H54 (cell line): ENCODE measurements around the gene ITFG2.

ENCODE experiments used
- DNase-seq: peaks from one replicate; pipeline ENCODE4 v3.0.0; 2011; ENCODE audit warnings: low spot score, mixed read lengths; ENCODE audit not compliant: insufficient read length
- FAIRE-seq: peaks from 3 replicates; lab custom pipeline; 2011; peaks lifted over from hg19 to GRCh38; lab: Jason Lieb, UNC
- POLR2A ChIP-seq: IDR thresholded peaks from 2 replicates; pipeline ENCODE4 v1.6.1; 2011; ENCODE audit warnings: low read depth, mild to moderate bottlenecking, low read length

ITFG2 gene

DNA sequence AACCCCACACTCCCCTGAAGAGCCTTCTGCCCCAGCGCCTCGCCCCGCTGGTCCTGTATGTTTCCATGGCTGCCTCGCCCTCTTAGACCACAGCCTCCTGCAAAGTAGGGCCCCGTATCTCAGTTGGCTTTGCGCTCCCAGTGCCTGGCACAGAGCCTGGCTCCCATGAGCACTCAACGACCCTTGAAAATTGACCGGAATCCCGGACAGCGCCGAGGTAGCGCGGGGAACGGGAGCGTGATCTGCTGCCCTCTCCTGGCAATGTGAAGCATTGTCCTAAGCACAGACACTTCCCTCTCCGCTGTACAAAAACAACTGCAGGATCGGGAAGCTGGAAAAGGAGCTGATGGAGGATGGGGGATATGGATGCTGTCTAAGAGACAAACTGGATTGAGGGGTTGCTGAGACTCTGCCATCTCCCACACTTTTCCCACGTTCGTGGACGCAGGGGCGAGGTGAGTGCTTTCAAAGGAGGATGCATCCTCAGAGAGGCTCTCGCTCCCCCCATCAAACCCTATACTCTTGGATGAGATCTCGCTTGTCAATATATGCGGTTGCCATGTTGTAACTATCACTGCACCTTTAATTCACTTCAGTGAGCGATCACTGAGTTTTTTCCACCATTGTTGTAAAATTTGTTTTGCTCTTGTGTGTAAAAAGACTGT is 28.4 kb upstream of the ITFG2 start:
- no peak for TF ChIP-seq POLR2A
- FAIRE-seq = no peak
- DNase-seq = peak; percentile 74

DNA sequence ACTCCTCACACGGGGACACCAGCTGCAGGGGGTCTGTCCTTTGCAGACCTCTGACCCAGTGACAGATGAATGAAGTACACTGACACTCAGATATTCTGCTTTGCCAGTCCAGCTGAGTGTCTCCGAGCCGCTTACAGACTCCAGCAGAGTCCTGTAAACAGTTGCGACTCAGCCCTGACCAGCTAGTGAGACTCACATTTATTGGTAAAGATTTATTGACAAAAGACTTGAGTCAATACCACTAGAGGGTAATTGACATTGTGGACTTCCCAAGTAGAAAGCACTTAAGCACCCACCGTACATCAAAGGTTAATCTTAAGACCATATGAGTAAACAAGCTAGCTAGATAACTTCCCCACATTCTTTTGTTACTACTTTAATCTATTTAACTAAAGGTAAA is 27.5 kb upstream of the ITFG2 start:
- no peak for DNase-seq
- TF ChIP-seq POLR2A = no peak
- FAIRE-seq = no peak

DNA sequence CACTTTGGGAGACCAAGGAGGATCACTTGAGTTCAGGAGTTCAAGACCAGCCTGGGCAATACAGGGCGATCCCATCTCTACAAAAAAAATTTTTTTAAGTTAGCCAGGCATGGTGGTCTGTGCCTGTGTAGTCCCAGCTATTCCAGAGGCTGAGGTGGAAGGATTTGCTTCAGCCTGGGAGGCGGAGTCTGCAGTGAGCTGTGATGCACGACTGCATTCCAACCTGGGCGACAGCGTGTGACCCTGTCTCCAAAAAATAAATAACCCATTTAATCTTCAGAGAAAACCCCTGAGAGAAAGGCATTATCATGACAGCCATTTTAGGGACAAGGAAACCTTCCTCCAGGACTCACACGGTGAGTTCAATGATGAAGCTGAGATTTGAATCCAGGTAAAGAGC is 21.4 kb upstream of the ITFG2 start:
- DNase-seq (no peak), FAIRE-seq (no peak)
- no peak for TF ChIP-seq POLR2A

DNA sequence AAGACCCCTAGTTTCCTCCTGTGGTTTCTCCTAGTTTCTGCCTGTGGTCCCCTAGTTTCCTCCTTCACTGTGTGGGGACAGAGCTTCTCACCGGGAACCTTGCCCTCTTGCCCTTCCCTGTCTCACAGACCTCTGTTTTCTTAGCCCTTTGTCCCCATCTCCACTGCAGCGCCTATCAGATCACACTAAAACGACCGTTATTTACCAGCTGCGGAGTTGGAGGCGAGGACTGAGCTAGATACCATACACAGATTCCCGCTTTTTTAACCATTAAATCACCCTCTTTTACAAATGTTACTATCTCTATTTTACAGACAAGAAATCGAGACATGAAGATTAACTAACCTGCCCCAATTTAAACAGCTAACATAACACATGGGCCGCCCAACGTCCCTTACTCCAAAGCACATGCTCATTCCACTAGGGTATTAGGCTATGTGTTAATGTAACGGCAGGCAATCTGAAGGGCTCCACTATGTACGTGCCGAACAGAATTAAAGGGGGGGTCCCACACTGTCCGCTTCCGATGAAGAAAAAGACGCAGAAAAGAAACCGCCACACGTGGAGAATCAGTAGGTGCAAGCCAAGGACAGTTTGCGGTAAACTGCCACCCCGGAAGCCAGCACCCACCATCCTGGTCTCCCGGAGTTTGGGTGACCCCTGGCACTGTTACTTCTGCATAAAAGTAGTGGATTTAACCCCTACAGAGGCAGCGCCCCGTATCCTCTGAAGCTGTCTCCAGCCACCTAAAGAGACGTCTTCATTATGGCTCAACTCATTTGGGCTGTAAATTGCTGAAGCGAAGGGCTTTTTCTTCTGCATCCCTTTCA is 19.6 kb upstream of the ITFG2 start:
- no peak for FAIRE-seq
- no peak for DNase-seq
- no peak for TF ChIP-seq POLR2A

DNA sequence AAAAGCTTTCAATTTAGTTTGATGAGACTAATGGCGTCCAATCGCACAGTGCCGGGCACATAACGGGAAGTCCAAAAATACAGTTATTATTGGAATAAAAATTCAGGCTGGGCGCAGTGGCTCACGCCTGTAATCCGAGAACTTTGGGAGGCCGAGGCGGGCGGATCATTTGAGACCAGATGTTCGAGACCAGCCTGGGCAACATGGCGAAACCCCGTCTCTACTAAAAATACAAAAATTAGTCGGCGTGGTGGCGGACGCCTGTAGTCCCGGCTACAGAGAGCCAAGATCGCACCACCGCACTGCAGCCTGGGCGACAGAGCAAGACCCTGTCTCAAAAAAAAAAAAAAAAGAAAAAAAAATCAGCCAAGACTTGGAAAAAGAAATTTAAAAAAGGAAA is 18.9 kb upstream of the ITFG2 start:
- no peak for DNase-seq
- no peak for FAIRE-seq
- TF ChIP-seq POLR2A = no peak

DNA sequence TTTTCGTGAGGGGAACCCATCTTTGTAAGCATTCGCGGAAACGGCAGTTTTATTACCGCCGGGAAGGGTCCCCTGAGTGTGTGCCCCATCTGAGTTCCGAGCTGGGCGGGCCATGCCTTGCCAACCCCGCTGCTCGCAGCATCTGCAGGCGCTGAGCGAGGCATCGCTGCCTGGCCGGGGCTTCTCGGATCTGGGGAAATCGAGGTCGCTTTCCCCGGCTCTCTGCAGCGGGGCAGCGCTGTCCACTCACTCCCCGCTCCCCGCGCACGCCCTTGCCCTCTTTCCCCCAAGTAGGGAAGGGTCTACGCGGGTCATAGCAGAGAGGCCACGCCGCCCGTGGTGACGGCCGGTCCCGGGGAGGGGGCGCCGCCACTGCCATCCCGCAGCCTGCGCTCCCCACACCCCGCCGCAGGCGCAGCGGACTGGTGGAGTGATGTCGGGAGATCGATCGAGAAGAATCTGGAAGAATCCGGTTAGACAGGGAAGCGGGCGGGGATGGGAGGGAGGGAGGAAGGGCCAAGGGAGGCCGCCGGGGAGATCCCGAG is 18.2 kb upstream of the ITFG2 start:
- no peak for FAIRE-seq
- TF ChIP-seq POLR2A = no peak
- no peak for DNase-seq

DNA sequence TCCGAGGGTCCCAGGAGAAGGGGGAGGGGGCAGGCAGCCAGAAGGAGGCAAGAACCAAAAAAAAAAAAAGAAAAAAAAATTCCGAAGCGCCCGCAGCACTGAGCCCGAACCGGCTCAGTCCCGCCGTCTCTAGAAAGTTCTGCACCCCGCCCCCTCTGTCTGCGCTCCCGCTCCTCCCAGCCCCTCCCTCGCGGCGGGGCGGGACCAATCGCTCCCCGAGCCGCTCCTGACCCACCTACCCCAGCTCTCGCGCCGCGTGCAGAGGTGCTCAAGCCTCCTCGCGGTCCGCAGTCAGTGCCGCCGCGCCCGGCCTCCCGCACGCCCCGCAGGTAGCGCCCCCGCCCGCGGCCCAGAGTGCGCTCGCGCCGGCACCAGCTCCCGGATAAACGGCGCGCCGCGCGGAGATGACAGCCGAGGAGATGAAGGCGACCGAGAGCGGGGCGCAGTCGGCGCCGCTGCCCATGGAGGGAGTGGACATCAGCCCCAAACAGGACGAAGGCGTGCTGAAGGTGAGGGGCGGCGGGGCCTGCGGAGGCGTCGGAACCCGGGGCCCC is 17.7 kb upstream of the ITFG2 start, which contains the start of gene FKBP4:
TSS of gene FKBP4 (plus strand) at position 235 of the 554 bp plus-strand sequence. CDS start at position 405, 170 bp downstream.
- DNase-seq (peak; percentile 97), FAIRE-seq (no peak)
- peak; percentile 95 for TF ChIP-seq POLR2A

DNA sequence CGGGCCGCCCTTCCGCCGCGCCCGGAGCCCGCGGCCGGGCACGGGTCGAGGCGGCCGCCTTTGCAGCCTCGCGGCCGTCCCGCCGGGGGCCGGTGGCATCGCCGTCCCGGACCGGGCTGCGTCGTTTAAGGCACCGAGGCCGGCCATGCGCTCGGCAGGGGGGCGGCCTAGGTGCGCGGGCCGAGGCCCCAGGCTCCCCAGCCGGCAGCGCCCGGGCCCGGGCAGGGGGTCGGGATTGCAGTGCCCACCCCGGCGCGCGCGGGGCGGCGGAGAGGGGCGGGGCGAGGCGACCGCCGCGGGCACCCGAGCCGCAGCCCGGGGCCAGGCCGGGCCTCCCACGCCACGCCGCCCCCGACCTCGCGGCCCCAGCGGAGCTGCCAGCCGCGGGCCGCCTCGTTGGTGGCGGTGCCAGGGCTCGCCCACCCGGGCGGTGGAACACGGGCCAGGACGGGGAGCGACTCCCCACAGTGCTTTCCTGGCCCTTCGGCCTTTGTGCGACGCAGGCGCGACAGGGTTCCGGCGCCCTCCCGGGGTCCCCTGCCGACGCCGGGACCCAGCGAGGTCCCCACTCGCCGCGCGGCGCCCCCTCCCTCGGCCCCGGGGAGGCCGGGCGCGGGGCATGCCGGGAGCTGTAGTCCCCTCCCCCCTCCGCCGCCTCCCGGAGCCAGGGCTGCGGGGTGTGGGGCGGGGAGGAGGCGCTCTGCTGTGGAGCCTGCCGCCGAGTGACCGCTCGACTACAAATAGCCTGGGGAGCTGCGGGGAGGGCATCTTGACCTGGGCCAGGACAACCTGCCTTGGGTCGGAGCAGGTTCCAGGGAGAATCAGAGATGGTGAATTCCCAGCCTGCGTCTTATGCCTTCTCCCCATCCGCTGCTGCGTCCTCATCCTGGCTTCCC is 16.9 kb upstream of the ITFG2 start:
- DNase-seq (peak; percentile 81), FAIRE-seq (no peak)
- peak; percentile 64; the same call in 1 of the 2 replicates for TF ChIP-seq POLR2A

DNA sequence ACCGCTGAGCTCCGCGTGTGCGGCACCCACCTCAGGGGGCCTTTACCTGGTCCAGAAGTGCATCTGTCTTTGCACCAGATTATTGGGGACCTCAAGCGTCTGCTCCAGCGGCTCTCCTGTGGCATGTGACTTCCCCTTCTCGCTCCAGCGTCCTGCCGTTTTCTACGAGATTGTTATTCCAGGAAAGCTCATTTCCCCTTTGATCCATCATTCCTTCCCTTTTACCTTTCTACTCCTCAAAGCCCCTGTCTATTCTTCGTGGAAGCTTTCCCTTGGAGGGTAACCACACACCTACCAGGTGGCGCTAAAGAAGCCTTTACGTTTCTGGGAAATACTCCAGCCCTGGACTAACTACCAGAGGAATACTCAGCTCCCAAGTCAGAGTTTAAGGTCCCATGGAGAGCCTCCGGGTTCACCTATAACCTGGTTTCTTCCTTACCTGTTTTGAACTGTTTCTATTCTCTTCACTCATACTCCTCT is 16.2 kb upstream of the ITFG2 start:
- TF ChIP-seq POLR2A = no peak
- DNase-seq = peak; percentile 25
- FAIRE-seq = no peak

DNA sequence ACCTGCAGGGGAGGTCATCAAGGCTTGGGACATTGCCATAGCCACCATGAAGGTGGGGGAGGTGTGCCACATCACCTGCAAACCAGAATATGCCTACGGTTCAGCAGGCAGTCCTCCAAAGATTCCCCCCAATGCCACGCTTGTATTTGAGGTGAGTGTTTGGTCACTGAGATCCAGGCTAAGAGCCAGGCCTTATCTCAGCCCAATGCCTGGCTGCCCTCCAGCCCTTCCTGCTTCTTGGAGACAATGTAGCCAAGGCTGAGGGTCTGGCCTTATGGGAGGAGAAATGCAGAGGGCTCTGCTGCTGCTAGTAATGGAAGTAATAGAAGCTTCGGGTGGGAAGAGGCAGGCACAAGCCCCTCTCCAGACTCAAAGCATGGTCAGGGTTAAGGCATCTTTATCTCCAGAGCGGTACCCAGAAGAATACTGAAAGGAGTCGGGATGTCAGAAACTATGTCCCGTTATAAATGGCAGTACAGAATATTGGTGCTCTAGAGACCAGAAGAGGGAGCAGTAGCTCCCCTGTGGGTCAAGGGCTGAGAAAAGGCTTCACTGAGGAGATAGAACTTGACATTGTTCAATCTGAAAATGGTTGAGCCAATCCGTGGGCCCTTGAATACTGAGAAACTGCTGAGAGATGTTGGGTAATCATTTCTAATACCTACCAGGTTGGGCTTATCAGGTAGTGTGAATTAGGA is 14.6 kb upstream of the ITFG2 start:
- FAIRE-seq (no peak), DNase-seq (no peak)
- TF ChIP-seq POLR2A = no peak

DNA sequence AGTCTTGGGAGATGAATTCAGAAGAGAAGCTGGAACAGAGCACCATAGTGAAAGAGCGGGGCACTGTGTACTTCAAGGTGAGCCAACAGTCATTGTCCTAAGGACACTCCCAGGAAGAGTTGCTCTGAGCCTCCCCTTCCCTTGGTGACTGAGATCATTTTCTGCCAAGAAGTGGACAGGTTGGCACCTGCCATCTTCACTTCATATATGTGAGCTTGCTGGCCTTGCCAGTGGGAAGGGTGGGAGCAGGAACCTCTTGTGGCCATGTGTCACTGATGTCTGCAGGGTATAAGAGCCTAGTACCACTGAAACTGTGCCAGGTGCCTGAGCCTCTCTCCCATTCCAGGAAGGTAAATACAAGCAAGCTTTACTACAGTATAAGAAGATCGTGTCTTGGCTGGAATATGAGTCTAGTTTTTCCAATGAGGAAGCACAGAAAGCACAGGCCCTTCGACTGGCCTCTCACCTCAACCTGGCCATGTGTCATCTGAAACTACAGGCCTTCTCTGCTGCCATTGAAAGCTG is 12.4 kb upstream of the ITFG2 start:
- FAIRE-seq = no peak
- no peak for DNase-seq
- no peak for TF ChIP-seq POLR2A

DNA sequence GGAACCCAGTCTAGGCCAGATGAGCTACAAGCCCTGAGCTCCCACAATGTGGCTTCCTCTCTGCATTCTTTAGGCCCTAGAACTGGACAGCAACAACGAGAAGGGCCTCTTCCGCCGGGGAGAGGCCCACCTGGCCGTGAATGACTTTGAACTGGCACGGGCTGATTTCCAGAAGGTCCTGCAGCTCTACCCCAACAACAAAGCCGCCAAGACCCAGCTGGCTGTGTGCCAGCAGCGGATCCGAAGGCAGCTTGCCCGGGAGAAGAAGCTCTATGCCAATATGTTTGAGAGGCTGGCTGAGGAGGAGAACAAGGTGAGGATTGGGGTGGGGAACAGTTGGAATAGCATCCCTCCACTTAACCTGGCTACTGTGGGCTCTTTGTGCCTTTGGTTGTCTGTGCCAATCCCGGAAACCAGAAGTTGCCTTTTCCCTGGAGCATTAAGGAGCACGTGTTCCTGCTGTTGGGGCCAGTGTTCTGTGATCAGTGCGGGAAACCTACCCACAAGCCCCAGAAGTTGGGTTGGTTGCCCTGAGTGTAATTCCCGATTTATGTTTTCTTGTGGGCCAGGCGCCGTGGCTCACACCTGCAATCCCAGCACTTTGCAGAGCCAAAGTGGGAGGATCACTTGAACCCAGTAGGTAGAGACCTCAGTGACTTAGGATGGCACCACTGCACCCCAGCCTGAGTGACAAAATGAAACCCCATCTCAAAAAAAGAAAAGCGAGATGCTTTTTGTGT is 11.3 kb upstream of the ITFG2 start:
- no peak for TF ChIP-seq POLR2A
- DNase-seq (no peak), FAIRE-seq (no peak)
